HuH-7.5 (cell line): ENCODE data around the gene SIGLEC11.
"Not testable (repeated sequence)": the region's sequence is repeated elsewhere in the genome, so short reads cannot be mapped to it uniquely, and the experiment has no call there.

Experiments used
- DNase-seq: peaks from one replicate; pipeline ENCODE4 v3.0.0; 2011; ENCODE audit warnings: low spot score

SIGLEC11 gene

DNA sequence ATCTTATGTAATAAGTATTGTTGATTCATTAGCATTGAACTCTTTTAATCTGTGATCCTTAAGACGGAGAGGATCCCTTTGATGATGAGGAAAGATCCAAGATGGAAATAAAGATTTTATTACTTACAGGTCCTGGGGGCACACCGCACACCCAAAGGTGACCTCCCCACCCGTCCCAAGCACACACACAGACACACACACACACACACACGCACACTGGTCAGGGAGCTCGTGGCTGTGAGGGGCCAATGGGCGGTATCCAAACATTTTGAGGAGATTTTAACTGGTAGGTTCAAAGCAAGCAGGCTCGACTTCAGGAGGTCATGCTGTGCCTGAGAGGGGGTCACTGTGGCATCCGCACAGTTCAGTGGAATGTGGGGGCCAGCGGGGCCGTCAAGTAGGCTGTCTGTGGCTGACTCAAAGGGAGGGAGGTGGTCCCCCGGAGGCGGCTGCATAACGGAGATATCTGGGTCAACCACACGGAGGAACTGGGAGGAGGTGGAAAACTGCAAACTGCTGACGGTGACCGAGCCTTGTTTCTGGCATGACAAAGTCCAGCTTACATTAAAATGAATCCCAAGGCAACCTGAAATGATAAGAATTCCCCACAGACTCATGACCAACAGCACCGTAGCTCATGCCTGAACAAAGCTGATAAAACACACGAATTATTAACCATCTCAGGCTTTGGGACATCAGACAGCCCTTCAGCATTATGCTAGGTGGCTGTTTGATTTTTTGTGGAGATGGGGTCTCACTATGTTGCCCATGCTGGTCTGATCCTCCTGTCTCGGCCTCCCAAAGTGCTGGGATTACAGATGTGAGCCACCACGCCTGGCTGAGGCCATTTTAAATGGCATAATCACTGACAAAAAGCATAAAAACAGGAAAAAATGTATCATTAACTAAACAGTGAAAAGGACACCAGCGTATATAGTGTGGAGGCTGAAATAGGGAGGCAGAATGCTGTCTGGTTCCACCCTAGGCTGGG is 20.9 kb upstream of the SIGLEC11 start:
- no peak for DNase-seq

GRCh38 chr19:49978324-49978723 is 17.4 kb upstream of the SIGLEC11 start:
- DNase-seq = no peak

DNA sequence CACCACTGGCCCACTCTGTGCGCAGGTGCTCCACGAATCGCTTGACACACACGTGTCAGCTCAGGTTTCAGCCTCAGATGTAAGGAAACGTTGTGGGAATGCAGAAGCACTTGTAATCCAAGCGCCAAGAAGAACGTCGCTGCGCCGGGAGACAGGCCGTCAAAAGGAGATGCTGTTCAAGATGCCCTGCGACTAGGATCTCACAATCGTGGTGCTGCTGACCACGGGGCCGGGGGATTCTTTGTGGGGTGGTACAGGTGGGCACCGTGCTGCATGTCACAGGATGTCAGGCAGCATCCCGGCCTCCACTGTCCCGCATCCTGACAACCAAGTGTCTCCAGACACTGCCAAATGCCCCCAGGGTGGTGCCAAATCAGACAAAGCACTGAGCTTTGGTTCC is 16.9 kb upstream of the SIGLEC11 start:
- DNase-seq = no peak

- no peak for DNase-seq
Measured at GRCh38 chr19:49977076-49977475, 16.1 kb upstream of the SIGLEC11 start.

GRCh38 chr19:49976496-49976895 is 15.5 kb upstream of the SIGLEC11 start:
- DNase-seq = no peak

DNA sequence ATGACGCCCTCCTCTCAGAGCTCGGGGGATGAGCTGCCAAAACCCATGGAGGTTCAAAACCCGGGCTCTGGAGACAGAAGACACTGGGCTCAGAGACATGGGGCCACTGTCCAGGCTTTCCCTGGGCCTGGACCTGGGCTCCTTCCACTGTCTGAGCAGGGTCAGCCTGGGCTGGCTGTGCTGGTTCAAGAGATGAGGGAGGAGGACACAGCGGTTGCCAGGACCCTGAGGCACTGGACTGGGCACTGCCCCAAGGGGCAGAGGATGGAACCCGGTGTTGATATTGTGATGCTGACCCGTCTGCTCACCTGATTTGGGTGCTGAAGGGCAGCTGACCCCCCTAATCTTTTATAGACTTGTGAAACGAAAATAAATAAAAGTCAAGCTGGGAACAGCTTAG is 14.1 kb upstream of the SIGLEC11 start:
- no peak for DNase-seq

DNA sequence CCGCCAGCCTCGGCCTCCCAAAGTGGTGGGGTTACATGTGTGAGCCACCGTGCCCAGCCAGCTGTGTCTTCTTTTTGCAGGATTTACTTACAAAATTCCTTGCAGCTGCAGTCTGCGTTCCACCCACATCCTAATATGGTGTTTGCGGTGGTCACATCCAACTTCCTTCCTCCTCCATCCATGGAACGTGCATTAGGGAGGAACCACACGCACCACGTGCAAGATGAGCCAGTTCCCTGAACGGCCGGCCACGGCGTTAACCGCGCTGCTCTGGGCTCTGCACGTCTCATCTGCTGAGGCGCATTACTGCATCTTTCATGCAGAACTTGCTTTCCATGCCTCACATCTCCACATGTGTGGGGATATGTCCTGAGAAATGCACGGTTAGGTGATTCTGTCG is 13.0 kb upstream of the SIGLEC11 start:
- DNase-seq = no peak

DNA sequence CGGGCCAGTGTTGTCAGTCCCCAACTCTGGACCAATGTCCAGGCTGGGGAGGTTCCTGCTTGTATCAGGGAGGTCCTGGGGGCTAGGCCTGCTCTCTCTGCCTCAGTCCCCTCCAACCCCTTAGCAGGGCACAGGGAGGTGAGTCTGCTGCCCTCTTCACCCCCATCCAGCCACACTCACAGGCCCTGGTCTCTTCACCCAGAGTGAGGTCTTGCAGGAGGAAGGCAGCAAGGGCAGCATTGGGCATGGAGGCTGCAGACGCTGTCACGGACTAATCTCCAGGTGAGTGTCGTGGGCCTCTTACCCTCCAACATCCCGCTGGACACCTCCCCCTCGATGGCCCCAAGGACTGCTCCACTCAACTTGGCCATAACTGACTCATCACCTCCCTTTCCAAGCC is 11.9 kb upstream of the SIGLEC11 start:
- DNase-seq = no peak

DNA sequence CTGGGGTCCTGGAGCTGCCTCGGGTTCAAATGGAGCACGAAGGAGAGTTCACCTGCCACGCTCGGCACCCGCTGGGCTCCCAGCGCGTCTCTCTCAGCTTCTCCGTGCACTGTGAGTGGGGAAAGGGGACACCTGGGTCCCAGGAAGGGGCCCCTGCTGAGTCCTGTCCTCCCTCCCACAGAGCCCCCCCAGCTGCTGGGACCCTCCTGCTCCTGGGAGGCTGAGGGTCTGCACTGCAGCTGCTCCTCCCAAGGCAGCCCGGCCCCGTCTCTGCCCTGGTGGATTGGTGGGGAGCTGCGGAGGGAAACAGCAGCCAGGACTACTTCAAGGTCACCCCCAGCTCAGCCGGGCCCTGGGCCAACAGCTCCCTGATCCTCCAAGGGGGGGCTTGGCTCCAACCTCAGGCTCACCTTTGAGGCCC is 11.0 kb upstream of the SIGLEC11 start:
- no peak for DNase-seq

DNA sequence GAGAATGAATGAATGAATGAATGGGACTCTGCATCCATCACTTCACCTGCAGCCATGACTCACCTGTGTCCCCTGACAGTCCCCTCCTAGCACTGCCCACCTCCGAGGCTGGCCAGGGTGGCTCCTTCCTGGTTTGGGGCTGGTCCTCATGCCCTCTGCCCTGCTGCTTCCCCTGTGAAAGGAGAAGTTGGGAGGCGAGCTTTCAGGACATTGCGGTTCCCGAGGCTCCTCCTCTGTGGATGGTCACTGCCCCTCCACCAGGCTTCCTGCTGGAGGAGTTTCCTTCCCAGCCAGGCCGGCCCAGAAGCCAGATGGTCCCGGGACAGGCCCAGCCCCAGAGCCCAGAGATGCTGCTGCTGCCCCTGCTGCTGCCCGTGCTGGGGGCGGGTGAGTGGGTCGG is 8.4 kb upstream of the SIGLEC11 start:
- DNase-seq = not testable (repeated sequence)

GRCh38 chr19:49968279-49968922 is 7.4 kb upstream of the SIGLEC11 start:
- no peak for DNase-seq

- DNase-seq = not testable (repeated sequence)
Measured at GRCh38 chr19:49959892-49960291, 1.1 kb downstream of the SIGLEC11 start.

DNA sequence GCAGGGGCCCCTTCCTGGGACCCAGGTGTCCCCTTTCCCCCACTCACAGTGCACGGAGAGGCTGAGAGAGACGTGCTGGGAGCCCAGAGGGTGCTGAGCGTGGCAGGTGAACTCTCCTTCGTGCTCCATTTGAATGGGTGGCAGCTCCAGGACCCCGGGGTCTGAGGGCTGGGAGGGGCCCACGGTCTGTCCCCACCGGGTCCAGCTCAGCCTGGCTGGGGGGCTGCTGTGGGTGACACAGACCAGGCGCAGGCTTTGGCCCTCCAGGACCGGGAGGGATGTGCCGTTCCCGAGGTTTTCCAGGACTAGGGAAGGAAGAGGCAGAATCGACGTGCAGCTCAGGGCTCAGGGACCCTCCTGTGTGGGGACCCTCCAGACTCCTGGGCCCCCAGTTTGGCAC is 2.4 kb downstream of the SIGLEC11 start:
- not testable (repeated sequence) for DNase-seq

- not testable (repeated sequence) for DNase-seq
Measured at GRCh38 chr19:49958144-49958543, 2.8 kb downstream of the SIGLEC11 start.

DNA sequence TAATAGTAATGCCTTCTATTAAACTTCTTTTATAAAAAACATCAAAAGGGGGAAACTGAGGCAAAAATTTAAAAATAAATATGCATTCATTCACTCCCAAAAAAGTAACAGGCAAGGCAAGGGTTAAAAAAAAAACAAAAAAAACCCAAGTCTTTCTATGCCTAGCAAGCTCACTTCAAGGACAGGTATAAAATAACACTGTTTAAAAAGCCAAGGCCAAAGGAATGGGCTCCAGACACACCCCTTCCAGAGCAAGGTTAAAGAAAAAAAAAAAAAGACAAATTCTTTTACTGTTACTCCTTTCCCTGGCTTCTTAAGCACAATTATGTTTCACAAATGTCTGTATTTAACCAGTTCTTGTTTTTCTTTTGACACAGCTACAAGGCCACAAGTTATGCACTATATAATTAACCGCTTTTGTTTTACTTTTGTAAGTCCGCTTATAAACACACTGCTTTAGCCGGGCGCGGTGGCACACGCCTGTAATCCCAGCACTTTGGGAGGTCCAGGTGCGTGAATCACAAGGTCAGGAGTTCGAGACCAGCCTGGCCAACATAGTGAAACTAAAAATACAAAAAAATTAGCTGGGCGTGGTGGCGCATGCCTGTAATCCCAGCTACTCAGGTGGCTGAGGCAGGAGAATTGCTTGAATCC is 3.6 kb downstream of the SIGLEC11 start:
- no peak for DNase-seq

DNA sequence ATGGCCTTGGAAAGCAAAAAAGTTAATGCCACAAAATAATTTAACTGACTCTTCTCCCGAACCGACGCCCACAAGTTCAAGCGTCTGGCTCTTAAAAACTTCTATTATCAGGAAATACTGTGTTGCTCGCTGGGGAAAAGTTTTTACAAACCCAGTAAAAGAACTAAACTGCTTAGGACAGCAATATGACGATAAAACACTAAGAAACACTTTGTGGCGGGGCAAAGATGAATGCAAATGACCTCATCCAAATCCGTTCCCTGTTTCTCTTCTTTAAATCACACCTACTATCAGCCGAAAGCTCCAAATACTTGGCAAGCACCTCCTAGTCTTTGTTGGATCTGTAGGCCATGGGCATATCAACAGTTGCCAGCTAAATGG is 4.9 kb downstream of the SIGLEC11 start:
- no peak for DNase-seq

DNA sequence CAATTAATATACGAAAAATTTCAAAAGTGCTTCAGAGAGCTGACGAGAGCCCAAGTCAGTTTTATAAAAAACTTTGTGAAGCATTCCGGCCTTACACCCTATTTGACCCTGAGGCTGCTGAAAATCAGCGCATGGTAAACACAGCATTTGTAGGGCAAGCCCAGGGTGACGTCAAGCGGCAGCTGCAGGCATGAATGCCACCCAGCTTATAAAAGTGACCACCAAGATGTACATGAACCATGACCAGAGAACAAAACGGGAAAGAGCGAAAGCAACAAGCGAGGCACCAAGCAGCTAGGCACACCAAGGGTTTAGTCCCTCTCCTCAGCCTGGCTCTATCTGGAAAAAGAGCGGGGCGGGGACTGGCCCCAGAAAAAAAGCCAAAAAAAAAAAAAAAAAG is 6.0 kb downstream of the SIGLEC11 start:
- no peak for DNase-seq

DNA sequence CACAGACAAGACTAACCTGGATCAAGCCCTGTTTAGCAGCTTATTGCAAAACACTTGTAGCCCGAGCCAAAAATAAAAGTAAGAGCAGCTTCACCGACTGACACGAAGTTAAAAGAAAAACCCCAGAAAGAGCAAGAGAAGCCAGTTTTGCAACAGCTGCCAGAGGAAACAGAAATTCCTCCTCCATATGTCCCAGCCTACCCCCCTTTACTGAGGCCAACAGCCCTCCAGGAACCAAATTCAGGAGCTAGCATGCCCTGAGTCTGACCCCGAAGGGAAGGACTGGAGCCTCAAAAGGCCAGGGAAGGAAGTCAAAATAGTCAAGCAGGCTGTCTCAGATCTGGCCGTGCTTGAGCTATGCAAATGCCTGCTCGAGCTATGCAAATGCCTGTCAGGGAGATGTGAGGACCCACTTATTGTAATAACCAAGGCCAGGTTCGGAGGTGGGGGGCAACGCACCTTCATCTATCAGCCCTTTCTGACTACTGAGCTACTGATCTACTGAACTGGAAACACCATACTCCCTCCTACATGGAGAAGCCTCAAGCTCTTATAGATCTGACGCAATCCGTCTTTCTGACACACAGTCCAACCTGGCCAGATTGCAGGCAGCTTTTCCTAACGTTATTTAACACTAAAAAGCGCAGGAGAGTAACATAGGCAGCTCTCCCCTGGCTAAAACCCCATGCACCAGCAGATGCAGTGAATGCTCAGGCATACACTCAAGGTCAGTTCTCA is 6.7 kb downstream of the SIGLEC11 start:
- DNase-seq = no peak

DNA sequence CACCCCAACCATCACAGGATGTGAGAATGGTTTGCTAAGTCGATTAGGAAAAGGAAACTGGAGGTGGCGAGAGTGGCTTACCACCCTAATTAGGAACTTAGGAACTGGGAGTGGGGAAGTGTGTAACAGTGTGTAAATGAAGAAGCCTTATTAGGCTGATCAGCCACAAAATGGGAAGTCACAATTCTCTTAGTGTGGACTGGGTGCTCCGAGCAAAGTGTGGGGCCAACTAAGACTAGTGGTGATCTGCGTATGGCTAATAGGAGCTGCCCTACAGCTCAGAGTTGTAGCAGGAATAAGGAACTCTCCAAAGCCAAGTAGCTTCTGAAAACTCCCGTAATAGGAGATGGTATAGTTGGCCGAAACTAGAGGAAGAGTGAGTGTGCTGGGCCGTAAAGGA is 7.6 kb downstream of the SIGLEC11 start:
- no peak for DNase-seq

GRCh38 chr19:49952906-49953305 is 8.1 kb downstream of the SIGLEC11 start:
- DNase-seq = no peak

DNA sequence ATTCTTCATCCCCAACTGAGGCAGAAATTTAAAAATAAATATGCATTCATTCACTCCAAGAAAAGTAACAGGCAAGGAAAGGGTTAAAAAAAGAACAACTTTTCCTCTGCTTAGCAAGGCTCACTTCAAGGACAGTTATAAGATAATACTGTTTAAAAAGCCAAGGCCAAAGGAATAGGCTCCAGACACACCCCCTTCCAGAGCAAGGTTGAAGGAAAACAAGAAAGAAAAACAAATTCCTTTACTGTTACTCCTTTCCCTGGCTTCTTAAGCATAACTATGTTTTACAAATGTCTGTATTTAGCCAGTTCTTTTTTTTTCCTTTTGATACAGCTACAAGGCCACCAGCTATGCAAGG is 8.5 kb downstream of the SIGLEC11 start:
- no peak for DNase-seq

GRCh38 chr19:49951806-49952478 is 9.0 kb downstream of the SIGLEC11 start:
- no peak for DNase-seq
